Measurements from ENCODE around the gene GRIN2C.

GRCh38 chr17:74868251-74868907 is 8.7 kb upstream of the GRIN2C start:
- TF ChIP-seq GLIS3 (CRISPR knock-in tag; IDR thresholded peaks at IDR 0.05) (no peak), ARNTL (CRISPR knock-in tag; IDR thresholded peaks at IDR 0.05; ENCODE audit: borderline replicate concordance, low read depth) (no peak)
